IPS DF 4.7 (cell line): ENCODE data around the gene AHI1.
"Not testable (repeated sequence)": the region's sequence is repeated elsewhere in the genome, so short reads cannot be mapped to it uniquely, and the experiment has no call there.

Source experiments
- DNase-seq: peaks from one replicate; pipeline ENCODE4 v3.0.0-alpha.2; 2013; ENCODE audit warnings: low spot score; ENCODE audit errors: extremely low read depth

Gene AHI1

GRCh38 chr6:135397172-135397952 lies 100.2 kb downstream of the AHI1 start:
- no peak for DNase-seq

GRCh38 chr6:135395136-135395535 lies 102.4 kb downstream of the AHI1 start:
- no peak for DNase-seq

GRCh38 chr6:135393289-135393688 lies 104.3 kb downstream of the AHI1 start:
- no peak for DNase-seq

- no peak for DNase-seq
Observed at GRCh38 chr6:135390458-135390857, 107.1 kb downstream of the AHI1 start.

- DNase-seq: no peak
Observed at GRCh38 chr6:135385299-135385698, 112.2 kb downstream of the AHI1 start.

DNA sequence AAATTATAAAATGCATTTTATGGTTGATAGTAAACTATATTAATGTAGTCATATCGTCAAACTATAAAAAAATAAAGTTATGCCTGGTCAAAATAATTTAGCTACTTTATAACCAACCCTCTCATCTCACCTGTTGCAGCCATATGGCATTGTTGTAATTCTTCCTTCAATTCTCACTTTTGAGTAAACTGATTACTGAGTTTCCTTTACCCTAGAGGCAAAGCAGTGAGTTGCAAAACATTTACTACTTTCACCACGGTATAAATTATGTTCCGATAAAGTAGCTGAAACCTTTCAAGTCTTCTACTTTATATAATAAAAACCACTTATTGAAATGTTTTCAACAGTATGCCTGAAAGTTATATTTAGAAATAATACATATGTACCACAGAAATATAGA lies 113.8 kb downstream of the AHI1 start:
- DNase-seq: no peak

DNA sequence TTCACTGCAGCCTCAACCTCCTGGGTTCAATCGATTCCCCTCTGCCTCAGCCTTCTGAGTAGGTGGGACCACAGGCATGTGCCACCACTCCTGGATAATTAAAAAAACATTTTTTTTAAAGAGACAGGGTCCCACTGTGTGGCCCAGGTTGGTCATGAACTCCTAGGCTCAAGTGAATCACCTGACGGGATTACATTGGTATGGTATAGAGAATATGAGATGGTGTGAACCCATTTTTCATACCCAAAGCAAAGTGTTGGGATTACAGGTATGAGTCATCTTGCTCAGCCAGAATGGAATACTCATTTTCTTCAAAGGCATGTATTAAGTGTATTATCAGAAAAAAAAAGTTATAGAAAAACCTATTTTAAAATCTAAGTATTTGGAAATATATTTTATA lies 114.2 kb downstream of the AHI1 start:
- no peak for DNase-seq

DNA sequence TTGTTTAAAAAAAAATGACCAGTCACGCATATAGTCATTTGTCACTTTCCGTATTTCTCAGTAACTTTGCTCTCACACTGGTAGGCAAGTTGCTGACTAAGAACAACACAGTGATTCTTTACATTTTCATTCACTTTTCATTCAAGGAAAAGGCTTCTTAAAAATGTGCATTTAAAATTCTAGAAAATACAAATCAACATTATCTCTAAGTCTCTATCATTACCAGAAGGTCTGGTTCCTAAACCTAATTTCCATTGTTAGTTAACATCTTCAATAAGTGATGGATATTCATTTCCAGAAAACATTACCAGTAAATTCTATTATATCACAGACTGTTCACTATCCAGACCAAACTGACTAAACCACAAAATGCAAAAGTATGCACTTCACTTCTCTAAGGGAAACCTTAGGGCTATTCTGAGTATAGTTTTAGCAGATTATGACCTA lies 115.3 kb downstream of the AHI1 start:
- no peak for DNase-seq

GRCh38 chr6:135380793-135381192 lies 116.7 kb downstream of the AHI1 start:
- DNase-seq: no peak

DNA sequence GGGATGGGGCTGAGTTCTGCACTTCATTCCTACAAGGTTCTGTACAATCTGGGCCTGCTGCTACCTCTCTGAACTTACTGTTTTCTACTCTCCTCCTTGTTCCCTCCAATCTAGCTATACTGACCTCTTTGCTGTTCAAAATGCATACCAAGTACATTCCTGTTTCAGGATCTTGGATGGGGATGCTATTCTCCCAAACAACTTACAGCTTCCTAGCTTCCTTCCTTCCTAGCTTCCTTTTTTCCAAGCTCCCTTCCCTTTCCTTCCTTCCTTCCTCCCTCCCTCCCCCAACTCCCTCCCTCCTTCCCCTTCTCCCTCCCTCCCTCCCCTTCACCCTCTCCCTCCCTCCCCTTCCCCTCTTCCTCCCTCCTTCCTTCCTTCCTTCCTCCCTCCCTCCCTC lies 117.9 kb downstream of the AHI1 start:
- no peak for DNase-seq

DNA sequence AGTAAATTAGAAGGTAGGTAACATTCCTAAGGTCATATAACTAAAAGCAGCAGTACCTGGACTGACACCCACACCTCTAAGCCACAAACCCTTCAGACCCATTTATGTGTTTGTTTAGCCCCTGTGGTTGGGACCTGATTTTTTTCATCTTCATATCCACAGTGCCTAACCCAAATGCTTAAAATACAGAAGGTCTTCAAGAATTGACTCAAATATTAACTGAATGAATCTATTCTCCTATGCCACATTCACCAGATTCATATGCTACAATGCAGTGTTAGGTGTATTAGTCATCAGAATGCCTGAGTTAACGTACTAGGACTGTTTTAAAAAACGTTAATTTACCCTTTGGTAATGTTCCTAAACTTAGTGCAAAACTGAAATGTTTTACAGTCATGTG lies 124.8 kb downstream of the AHI1 start:
- DNase-seq: no peak

GRCh38 chr6:135363622-135364021 lies 133.9 kb downstream of the AHI1 start:
- DNase-seq: not testable (repeated sequence)

- no peak for DNase-seq
Observed at GRCh38 chr6:135362124-135362523, 135.4 kb downstream of the AHI1 start.

- no peak for DNase-seq
Observed at GRCh38 chr6:135360222-135360621, 137.3 kb downstream of the AHI1 start.

- DNase-seq: no peak
Observed at GRCh38 chr6:135358985-135359384, 138.6 kb downstream of the AHI1 start.

- no peak for DNase-seq
Observed at GRCh38 chr6:135358251-135358821, 139.2 kb downstream of the AHI1 start.

DNA sequence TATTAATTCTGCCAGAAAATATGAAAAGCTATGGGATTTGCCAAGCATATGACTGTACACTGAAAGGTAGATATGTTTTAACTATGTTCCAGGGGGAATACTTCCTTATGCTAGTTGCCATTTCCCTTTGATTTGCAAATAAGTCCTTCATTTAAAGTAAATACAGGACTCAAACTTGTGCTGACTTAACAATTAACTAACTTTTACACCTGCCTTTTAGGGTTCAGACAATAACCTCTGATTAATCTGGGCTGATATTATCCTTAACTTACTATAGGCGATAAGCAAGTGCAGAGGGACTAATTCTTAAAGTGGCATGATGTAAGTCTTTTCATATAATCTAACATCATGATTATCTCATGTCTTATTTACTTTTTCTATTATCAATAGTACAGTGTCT lies 143.1 kb downstream of the AHI1 start:
- DNase-seq: no peak

DNA sequence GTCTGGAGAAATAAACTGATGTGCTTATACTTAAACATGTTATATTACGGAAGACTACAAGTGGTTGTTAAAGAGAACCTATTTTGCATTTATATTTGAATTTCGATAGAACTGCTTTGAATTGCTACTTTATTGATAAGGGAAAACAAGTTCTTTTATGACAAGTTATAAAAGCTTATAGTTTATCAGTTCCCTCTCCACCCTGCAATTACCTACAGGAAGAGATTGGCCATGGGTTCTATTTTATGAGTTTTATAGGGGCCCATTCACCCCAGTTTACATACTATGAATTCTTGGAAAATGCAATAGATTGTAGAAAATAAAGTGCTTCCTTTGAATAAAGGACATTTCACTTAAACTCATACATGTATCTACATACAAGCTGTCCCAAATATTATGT lies 144.4 kb downstream of the AHI1 start:
- DNase-seq: no peak

GRCh38 chr6:135351635-135352034 lies 145.9 kb downstream of the AHI1 start:
- no peak for DNase-seq

DNA sequence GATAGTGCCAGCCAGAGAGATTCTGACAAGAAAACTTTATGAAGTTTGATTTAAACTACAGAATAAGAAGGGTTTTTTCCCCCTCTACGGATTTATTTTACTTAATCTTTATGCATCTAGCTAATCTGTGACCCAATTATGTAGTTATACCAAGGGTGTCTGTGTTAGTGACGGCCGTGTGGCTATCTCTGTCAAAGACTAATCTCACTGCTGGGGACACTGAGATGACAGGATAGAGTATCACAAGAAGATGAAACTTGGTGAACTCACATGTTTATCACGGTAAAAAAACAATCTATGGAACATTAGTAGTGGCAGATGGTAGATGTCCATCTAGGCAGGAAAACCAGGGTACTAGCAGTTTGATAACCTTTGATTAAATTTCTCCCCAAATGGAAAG lies 149.7 kb downstream of the AHI1 start:
- no peak for DNase-seq

DNA sequence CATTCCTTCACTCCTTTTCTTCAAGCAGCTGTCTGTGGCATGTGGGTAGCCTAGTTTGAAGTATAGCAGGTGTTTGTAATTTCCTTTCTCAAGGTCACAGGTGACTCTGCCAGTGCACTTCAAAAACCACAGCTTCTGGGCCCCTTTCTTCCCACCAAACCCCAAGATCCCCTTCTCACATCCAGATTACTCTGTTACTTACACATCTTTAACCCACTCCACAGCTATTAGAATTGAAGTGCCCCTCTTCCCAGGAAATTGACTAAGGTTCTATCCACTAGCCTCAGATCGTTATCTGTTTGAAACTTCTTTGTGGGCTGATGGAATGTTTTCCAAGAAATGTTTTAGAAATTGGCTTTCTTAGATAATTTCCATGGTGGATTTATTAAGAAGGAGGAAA lies 150.8 kb downstream of the AHI1 start:
- no peak for DNase-seq

- no peak for DNase-seq
Observed at GRCh38 chr6:135344526-135344925, 153.0 kb downstream of the AHI1 start.

DNA sequence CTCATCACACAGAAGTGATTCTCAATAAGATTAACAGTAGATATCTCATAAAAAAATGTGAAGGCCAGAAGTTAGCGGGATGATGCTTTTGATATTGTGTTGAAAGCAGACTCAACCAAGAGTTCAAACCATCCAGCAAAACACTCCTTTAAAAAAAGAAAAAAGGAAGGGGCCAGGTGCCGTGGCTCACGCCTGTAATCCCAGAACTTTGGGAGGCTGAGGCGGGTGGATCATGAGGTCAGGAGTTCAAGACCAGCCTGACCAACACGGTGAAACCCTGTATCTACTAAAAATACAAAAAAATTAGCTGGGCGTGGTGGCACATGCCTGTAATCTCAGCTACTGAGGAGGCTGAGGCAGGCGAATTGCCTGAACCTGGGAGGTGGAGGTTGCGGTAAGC lies 157.6 kb downstream of the AHI1 start:
- not testable (repeated sequence) for DNase-seq
